Chondrocyte (in vitro differentiated cells): ENCODE measurements around the gene KCNQ5. TPM values are rescaled to one million over a fixed set of nuclear protein-coding genes. Genes with fewer than 3 reads are reported as not detected.

Source experiments
- DNase-seq: peaks from one replicate; pipeline ENCODE4 v3.0.0; 2021; ENCODE audit warnings: mixed read lengths, low spot score
- H3K27ac Mint-ChIP-seq: one replicate; pipeline ENCODE4 v1.8.0; 2021; ENCODE audit warnings: mild to moderate bottlenecking, moderate library complexity, mixed read lengths; ENCODE audit not compliant: unreplicated experiment
- H3K27me3 Mint-ChIP-seq: 2 replicates; pipeline ENCODE4 v1.8.0; 2021; ENCODE audit warnings: low read depth, mixed read lengths
- H3K36me3 Mint-ChIP-seq: 2 replicates; pipeline ENCODE4 v1.8.0; 2021; ENCODE audit warnings: low read depth, mixed read lengths
- H3K4me1 Mint-ChIP-seq: 2 replicates; pipeline ENCODE4 v1.8.0; 2021; ENCODE audit warnings: low read depth, mild to moderate bottlenecking, mixed read lengths
- H3K4me3 Mint-ChIP-seq: one replicate; pipeline ENCODE4 v1.8.0; 2021; ENCODE audit warnings: mild to moderate bottlenecking, moderate library complexity, mixed read lengths; ENCODE audit not compliant: unreplicated experiment
- H3K9me3 Mint-ChIP-seq: 2 replicates; pipeline ENCODE4 v1.8.0; 2021; ENCODE audit warnings: low read depth, mixed read lengths
- total RNA-seq: library from RNA; stranded (reverse); gene quantifications from 3 replicates; pipeline ENCODE4 v1.2.1, GENCODE V29; 2021
- TF ChIP-seq, protein P1 (sequence below): fragments of 200-600 bp; sonication (generic); IDR thresholded peaks from 2 replicates; pipeline ENCODE4 v1.5.0; 2021; ENCODE audit warnings: antibody characterized with exemption, mild to moderate bottlenecking, moderate library complexity

The KCNQ5 gene
- total RNA-seq, 1 donor from 2014 or later = 4.1 TPM

DNA sequence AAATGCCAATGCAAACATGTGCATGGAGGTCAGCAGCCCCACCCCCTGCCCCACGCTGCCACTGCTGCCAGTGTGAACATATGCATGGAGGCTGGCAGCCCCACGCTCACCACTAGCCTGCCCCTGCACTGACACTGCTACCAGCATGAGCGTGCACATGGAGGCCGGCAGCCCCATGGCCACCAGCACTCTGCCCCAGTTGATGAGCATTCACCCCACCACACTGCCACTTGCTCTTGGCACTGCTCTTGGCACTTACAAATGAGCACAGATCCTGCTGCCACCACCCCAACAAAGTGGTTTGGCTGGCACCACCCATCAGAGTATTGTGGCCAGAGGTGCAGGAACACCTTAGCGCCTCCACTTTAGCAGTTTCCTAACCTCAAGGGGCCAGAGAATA, 429.3 kb downstream of the KCNQ5 start:
- DNase-seq = no peak
- TF ChIP-seq, protein P1, sequence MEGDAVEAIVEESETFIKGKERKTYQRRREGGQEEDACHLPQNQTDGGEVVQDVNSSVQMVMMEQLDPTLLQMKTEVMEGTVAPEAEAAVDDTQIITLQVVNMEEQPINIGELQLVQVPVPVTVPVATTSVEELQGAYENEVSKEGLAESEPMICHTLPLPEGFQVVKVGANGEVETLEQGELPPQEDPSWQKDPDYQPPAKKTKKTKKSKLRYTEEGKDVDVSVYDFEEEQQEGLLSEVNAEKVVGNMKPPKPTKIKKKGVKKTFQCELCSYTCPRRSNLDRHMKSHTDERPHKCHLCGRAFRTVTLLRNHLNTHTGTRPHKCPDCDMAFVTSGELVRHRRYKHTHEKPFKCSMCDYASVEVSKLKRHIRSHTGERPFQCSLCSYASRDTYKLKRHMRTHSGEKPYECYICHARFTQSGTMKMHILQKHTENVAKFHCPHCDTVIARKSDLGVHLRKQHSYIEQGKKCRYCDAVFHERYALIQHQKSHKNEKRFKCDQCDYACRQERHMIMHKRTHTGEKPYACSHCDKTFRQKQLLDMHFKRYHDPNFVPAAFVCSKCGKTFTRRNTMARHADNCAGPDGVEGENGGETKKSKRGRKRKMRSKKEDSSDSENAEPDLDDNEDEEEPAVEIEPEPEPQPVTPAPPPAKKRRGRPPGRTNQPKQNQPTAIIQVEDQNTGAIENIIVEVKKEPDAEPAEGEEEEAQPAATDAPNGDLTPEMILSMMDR = no peak
- H3K4me1 Mint-ChIP-seq = peaks cover under 1% of the 10 kb centered on the region
- H3K9me3 Mint-ChIP-seq = no peaks in the 10 kb centered on the region
- H3K36me3 Mint-ChIP-seq = no peaks in the 10 kb centered on the region
- peaks cover 5% of the 10 kb centered on the region for H3K27me3 Mint-ChIP-seq
- no peak overlapping the region for H3K4me3 Mint-ChIP-seq
- H3K27ac Mint-ChIP-seq = no peak overlapping the region

DNA sequence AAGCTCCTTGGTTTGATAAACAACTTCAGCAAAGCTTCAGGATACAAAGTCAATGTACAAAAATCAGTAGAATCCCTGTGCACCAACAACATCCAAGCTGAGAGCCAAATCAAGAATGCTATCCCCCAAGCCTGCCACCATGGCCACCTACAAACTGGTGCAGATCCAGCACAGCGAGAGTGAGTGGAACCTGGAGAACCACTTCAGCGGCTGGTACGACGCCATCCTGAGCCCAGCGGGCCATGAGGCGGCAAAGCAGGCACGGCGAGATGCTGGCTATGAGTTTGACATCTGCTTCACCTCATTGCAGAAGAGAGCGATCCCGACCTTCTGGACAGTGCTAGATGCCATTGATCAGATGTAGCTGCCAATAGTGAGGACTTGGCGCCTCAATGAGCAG, 433.1 kb downstream of the KCNQ5 start:
- Mint-ChIP-seq H3K27ac (no peak overlapping the region), H3K4me1 (no peaks in the 10 kb centered on the region), H3K27me3 (peaks cover 3% of the 10 kb centered on the region), H3K4me3 (no peak overlapping the region), H3K36me3 (peaks cover 2% of the 10 kb centered on the region), H3K9me3 (peaks cover 11% of the 10 kb centered on the region)
- TF ChIP-seq, protein P1 = no peak
- DNase-seq = no peak

DNA sequence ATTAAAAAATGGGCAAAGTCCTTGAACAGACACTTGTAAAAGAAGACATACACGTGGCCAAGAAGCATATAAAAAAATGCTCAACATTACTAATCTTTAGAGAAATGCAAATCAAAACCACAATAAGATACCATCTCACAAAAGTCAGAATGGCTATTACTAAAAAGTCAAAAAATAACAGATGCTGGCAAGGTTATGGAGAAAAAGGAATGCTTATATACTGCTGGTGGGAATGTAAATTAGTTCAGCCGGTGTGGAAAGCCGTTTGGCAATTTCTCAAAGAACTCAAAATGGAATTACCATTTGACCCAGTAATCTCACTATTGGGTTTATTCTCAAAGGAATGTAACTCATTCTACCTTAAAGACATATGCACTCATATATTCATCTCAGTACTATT, 436.9 kb downstream of the KCNQ5 start:
- Mint-ChIP-seq H3K9me3 (peaks cover 11% of the 10 kb centered on the region), H3K27me3 (peaks cover 3% of the 10 kb centered on the region), H3K36me3 (peaks cover 2% of the 10 kb centered on the region), H3K27ac (no peak overlapping the region), H3K4me1 (peaks cover 5% of the 10 kb centered on the region), H3K4me3 (no peak overlapping the region)
- DNase-seq = no peak
- TF ChIP-seq, protein P1 = no peak

DNA sequence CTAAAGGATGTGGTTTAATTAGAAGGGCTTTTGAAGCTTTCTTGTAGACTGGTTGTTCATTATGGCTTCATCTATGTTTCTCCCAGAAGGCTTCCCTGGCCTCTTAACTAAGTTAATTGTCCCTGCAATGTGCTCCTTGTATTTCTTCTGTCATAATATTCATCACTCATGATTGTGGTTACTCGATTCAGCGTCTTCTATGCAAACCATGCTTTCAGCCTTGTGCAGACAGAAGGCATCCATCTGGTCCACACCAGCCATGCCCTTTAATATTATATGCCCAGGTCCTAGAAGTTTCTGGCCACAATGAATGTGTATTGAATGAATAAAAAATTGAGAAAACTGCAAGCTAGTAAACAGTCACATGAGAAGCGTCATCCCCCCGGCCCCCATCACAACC, 440.3 kb downstream of the KCNQ5 start:
- H3K36me3 Mint-ChIP-seq = peaks cover 2% of the 10 kb centered on the region
- DNase-seq = no peak
- H3K9me3 Mint-ChIP-seq = peaks cover 16% of the 10 kb centered on the region
- peaks cover 5% of the 10 kb centered on the region for H3K4me1 Mint-ChIP-seq
- no peak overlapping the region for H3K27ac Mint-ChIP-seq
- H3K27me3 Mint-ChIP-seq = peaks cover 3% of the 10 kb centered on the region
- no peak overlapping the region for H3K4me3 Mint-ChIP-seq
- TF ChIP-seq, protein P1 = no peak

DNA sequence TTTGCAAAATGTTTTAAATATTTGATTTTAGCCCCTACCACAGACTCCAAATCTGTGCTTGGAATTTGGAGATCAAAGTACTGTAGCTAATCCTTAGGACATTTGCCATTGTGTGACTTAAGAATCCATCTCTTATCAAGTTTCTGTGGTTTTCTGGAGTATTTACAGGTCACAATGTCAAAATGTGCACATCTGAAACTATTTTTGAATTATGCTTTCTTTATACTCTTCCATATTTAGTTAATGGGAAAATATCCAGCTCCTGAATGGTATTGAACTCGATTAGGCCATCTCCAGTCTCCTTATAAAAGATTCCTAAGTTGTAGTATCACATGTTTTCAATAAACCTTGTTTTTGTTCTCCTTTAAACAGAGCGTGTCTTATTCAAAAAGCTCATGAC, 441.0 kb downstream of the KCNQ5 start:
- H3K4me3 Mint-ChIP-seq = no peak overlapping the region
- peaks cover 5% of the 10 kb centered on the region for H3K4me1 Mint-ChIP-seq
- no peak for DNase-seq
- H3K27ac Mint-ChIP-seq = no peak overlapping the region
- TF ChIP-seq, protein P1 = no peak
- peaks cover 16% of the 10 kb centered on the region for H3K9me3 Mint-ChIP-seq
- H3K27me3 Mint-ChIP-seq = peaks cover 3% of the 10 kb centered on the region
- peaks cover 2% of the 10 kb centered on the region for H3K36me3 Mint-ChIP-seq
